ENCODE measurements around the gene NFKBIE. TPM values are rescaled to one million over a fixed set of nuclear protein-coding genes. Genes with fewer than 3 reads are reported as not detected.

NFKBIE gene
- total RNA-seq, 4 donors from 2014 or later: 5.1 to 16.9 (median 13.2) TPM

- H3K4me1 ChIP-seq: peaks cover 45 to 77% of the 10 kb centered on the region in 2 donors
Measured at GRCh38 chr6:44222486-44223318, 42.6 kb downstream of the NFKBIE start.

GRCh38 chr6:44221961-44222335, 43.4 kb downstream of the NFKBIE start:
- no peak for DNase-seq
- peak overlapping the region; percentile 93 to 95 (median 95) for H3K27ac ChIP-seq
- peak overlapping the region in 1 of 3 donors; percentile 45 for H3K4me3 ChIP-seq (replicated peaks in 1 of 3)
- WGBS, 2 donors: 82 to 96% methylated on average over 2 of the region's 2 CpGs
- peaks cover 45 to 79% of the 10 kb centered on the region in 2 donors for H3K4me1 ChIP-seq
- TF ChIP-seq, protein P1, sequence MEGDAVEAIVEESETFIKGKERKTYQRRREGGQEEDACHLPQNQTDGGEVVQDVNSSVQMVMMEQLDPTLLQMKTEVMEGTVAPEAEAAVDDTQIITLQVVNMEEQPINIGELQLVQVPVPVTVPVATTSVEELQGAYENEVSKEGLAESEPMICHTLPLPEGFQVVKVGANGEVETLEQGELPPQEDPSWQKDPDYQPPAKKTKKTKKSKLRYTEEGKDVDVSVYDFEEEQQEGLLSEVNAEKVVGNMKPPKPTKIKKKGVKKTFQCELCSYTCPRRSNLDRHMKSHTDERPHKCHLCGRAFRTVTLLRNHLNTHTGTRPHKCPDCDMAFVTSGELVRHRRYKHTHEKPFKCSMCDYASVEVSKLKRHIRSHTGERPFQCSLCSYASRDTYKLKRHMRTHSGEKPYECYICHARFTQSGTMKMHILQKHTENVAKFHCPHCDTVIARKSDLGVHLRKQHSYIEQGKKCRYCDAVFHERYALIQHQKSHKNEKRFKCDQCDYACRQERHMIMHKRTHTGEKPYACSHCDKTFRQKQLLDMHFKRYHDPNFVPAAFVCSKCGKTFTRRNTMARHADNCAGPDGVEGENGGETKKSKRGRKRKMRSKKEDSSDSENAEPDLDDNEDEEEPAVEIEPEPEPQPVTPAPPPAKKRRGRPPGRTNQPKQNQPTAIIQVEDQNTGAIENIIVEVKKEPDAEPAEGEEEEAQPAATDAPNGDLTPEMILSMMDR (IDR thresholded peaks at IDR 0.05): no peak
- TF ChIP-seq POLR2A (IDR thresholded peaks at IDR 0.05): no peak
- no peaks in the 10 kb centered on the region for H3K27me3 ChIP-seq
- intact Hi-C loops (cut with DNase I): no loop called here
- H3K9me3 ChIP-seq: no peaks in the 10 kb centered on the region
- no peaks in the 10 kb centered on the region for H3K36me3 ChIP-seq

More at GRCh38 chr6:44222486-44223318, 42.6 kb downstream of the NFKBIE start:
- no peak for TF ChIP-seq POLR2A (IDR thresholded peaks at IDR 0.05)
- TF ChIP-seq, protein P1 (IDR thresholded peaks at IDR 0.05): no peak
- no peaks in the 10 kb centered on the region for H3K27me3 ChIP-seq
- no peaks in the 10 kb centered on the region for H3K36me3 ChIP-seq
- peak; percentile 20 to 29 for DNase-seq
- H3K9me3 ChIP-seq: no peaks in the 10 kb centered on the region
- WGBS, 2 donors: 31 to 32% methylated on average over 26 of the region's 26 CpGs
- peak overlapping the region in 2 of 3 donors; percentile 36 to 45 for H3K4me3 ChIP-seq (replicated peaks in 1 of 3)
- intact Hi-C loops (cut with DNase I): no loop called here
- peak overlapping the region; percentile 93 to 95 (median 95) for H3K27ac ChIP-seq

GRCh38 chr6:44221291-44221960, 43.9 kb downstream of the NFKBIE start:
- WGBS, 2 donors: 3 to 4% methylated on average over 2 to 4 of the region's 4 CpGs
- Histone ChIP-seq H3K4me3 (replicated peaks in 1 of 3) (peak overlapping the region in 1 of 3 donors; percentile 45), H3K36me3 (no peaks in the 10 kb centered on the region), H3K27me3 (no peaks in the 10 kb centered on the region), H3K9me3 (no peaks in the 10 kb centered on the region), H3K27ac (peak overlapping the region; percentile 93 to 95 (median 95)), H3K4me1 (peaks cover 44 to 78% of the 10 kb centered on the region in 2 donors)
- DNase-seq: peak; percentile 98 to 99
- intact Hi-C loops (cut with DNase I): no loop called here
- TF ChIP-seq POLR2A (IDR thresholded peaks at IDR 0.05): peak in 1 of 2 donors; percentile 31
- TF ChIP-seq, protein P1 (IDR thresholded peaks at IDR 0.05): peak; percentile 67 to 97 (median 90)

- H3K4me1 ChIP-seq: peaks cover 39 to 73% of the 10 kb centered on the region in 2 donors
- H3K4me3 ChIP-seq (replicated peaks in 1 of 3): no peak overlapping the region
Measured at GRCh38 chr6:44220913-44221290, 44.4 kb downstream of the NFKBIE start.

More at GRCh38 chr6:44220913-44221290, 44.4 kb downstream of the NFKBIE start:
- 83 to 85% methylated on average over 4 of the region's 4 CpGs for WGBS, 2 donors
- no peaks in the 10 kb centered on the region for H3K36me3 ChIP-seq
- H3K9me3 ChIP-seq: no peaks in the 10 kb centered on the region
- peak overlapping the region; percentile 93 to 95 (median 95) for H3K27ac ChIP-seq
- no peak for DNase-seq
- no peaks in the 10 kb centered on the region for H3K27me3 ChIP-seq
- TF ChIP-seq POLR2A (IDR thresholded peaks at IDR 0.05): no peak
- TF ChIP-seq, protein P1 (IDR thresholded peaks at IDR 0.05): no peak
- intact Hi-C loops (cut with DNase I): no loop called here

All from thyroid gland (tissue), 4 donors.